C4-2B (cell line): Measurements from ENCODE around the gene SEPTIN10.

Source experiments
- CTCF ChIP-seq: fragments of 450-650 bp; conservative IDR thresholded peaks from 2 replicates; pipeline ENCODE4 v1.5.1; 2017; ENCODE audit warnings: mild to moderate bottlenecking
- ZFX ChIP-seq: fragments of 450-650 bp; IDR thresholded peaks from 2 replicates; pipeline ENCODE4 v1.6.1; 2017

DNA sequence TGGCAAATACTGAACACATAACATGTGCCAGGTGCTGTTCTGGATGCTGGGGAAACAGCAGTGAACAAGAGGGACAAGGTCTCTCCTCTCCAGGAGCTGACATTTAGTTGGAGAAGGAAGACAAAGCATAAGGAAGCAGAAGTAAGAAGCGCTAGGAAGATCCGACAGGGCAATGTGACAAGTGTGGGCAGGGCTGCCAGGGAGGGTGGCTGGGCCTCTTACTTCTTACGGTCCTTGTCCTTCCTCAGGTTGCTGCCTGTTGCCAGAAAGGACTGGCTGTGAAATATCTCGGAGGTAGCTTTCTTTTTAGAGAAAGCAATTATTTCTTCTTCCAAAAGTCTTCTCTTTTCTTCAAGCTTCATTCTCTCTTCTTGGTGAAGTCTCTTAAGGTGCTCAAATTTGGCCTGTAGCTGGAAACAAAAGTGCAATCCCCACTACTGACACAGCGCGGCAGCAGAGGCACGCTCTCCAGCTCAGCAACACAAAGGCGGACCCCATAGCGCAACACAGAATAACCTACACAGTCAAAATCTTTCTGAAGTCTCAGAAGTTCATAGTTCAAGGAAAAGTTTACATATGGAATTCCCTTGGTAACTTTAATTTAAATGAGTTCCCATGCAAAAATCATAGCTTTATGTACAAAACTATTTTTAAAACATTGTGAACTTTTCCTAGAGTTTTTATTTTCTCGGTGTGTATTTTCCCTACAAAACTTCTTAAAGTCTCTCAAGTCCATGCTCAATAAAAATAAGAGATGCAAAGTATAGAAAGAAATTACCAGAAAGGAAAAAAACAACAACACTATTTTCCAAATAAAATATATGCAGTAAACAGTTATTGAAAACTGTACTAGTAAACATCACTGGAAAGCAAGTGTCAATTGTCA lies 67.7 kb downstream of the SEPTIN10 start:
- peak; percentile 98 for TF ChIP-seq CTCF
- TF ChIP-seq ZFX, result no peak
